ENCODE results near the gene RAB11A.

- TF ChIP-seq, protein P1, sequence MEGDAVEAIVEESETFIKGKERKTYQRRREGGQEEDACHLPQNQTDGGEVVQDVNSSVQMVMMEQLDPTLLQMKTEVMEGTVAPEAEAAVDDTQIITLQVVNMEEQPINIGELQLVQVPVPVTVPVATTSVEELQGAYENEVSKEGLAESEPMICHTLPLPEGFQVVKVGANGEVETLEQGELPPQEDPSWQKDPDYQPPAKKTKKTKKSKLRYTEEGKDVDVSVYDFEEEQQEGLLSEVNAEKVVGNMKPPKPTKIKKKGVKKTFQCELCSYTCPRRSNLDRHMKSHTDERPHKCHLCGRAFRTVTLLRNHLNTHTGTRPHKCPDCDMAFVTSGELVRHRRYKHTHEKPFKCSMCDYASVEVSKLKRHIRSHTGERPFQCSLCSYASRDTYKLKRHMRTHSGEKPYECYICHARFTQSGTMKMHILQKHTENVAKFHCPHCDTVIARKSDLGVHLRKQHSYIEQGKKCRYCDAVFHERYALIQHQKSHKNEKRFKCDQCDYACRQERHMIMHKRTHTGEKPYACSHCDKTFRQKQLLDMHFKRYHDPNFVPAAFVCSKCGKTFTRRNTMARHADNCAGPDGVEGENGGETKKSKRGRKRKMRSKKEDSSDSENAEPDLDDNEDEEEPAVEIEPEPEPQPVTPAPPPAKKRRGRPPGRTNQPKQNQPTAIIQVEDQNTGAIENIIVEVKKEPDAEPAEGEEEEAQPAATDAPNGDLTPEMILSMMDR (IDR thresholded peaks at IDR 0.05): no peak
- TF ChIP-seq POLR2A (IDR thresholded peaks at IDR 0.05): no peak
These were observed 6.6 kb upstream of the RAB11A start for GRCh38 chr15:65862682-65863081.

Data from prostate gland (tissue), 2 donors.